NCI-H460 (cell line): ENCODE results near the gene FNBP1. TPM values are rescaled to one million over a fixed set of nuclear protein-coding genes. Genes with fewer than 3 reads are reported as not detected.

Source experiments
- DNase-seq: peaks from one replicate; pipeline ENCODE4 v3.0.0-alpha.2; 2016; ENCODE audit warnings: low read depth; ENCODE audit errors: extremely low read depth
- small RNA-seq, 2 experiments: library from RNA; depleted of rRNA; stranded (forward); fragments of <200 nt; gene quantifications; one replicate each; pipeline ENCODE3, GENCODE V24; 2014
- total RNA-seq: library from RNA; depleted of rRNA; stranded (reverse); fragments of >200 nt; shearing (Covaris generic); gene quantifications from 2 replicates; pipeline ENCODE4 v1.2.3, GENCODE V29; 2014; rRNA removed

FNBP1 gene
- total RNA-seq, 1 experiment from 2014 or later = 39.1 TPM

DNA sequence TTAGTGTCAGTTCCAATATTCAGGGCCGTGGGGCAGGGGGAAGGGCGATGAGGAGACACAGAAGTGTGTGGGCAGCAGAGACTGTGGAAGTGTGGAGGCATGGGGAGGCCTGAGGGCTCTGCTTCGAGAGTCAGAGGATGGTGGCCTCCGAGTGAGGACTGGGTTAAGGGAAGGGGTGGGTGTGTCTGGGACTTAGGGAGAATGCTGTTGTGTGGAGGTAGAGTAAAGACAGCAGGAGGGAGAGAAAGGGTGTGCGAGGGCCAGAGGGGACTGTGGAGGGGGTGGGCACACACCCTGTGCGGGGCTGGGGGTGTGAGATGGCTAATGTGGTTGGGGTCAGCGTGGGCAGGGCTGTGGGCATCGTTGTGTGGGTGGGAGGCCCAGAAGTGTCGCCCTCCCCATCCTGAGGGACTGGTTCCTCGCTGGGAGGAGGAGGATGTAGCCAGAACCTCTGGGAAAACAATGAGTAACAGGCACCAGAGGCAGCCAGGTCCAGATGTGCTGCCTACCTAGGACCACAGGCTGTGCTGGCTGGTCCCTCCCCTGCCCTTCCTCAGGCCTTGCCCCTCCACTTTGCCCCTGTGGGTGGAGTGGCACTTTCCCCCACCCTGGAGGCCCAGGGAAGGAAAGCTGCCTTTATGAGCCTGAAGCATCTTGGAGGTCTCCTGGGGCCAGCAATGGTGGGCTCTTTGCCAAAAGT, 203.5 kb downstream of the FNBP1 start:
- no peak for DNase-seq

DNA sequence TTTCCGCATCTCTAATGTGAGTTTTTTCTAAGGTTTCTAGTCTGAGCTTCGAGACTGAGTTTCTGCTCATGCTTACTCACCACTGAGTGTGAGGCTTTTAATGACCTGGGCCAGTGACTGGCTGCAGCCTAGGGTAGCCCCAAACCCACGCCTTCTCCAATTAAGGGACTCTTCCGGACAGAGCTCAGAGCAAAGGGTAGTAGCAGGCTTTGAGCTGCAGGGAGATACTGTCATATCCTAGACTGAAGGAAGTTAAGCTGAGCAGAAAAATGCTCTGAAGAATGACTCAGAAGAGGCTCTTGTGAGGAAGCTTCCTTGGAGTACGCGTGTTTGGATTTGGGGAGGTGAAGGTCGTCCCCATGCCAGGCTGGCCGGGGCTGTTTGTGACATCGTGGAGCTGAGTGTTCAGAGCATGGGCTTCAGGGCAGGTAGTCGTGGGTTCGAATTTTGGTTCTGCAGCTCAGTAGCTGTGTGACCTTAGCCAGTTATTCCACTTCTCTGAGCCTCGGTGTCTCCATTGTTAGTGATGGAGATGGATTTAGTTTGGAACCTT, 204.2 kb downstream of the FNBP1 start:
- DNase-seq = no peak

Small RNA genes lying within 50 kb of the gene (small RNA-seq; reads per million reads assigned to genes)
- gene MIR6855 = 0 reads per million in 2 experiments

Other genes with a start within 250 kb of the FNBP1 start
- 36.0 and 37.8 TPM in 2 replicates for gene TOR1B, start 240.0 kb downstream of the FNBP1 start, total RNA-seq
- gene TOR1A, start 219.1 kb downstream of the FNBP1 start, total RNA-seq = 42.6 and 47.6 TPM in 2 replicates
- gene C9orf78, start 207.9 kb downstream of the FNBP1 start, total RNA-seq = 53.7 and 55.6 TPM in 2 replicates
- gene USP20, start 207.7 kb downstream of the FNBP1 start, total RNA-seq = 7.2 and 8.0 TPM in 2 replicates
- gene GPR107, start 10.7 kb upstream of the FNBP1 start, total RNA-seq = 20.6 and 35.8 TPM in 2 replicates
- gene NCS1, start 129.2 kb upstream of the FNBP1 start, total RNA-seq = 42.3 and 42.6 TPM in 2 replicates
- 0.20 and 0.38 TPM in 2 replicates for gene HMCN2, start 222.6 kb upstream of the FNBP1 start, total RNA-seq